Vagina (tissue), 2 donors: ENCODE measurements around the gene SCTR. TPM values are rescaled to one million over a fixed set of nuclear protein-coding genes. Genes with fewer than 3 reads are reported as not detected.

ENCODE experiments used
- DNase-seq, 2 donors: peaks; one replicate each; pipeline ENCODE4 v3.0.0-alpha.2; 2017; ENCODE audit errors: extremely low spot score in 2 of 2
- H3K27ac ChIP-seq: fragments of 200-600 bp; sonication (generic); one replicate; pipeline ENCODE4 v1.5.1; 2019
- H3K27me3 ChIP-seq: fragments of 200-600 bp; sonication (generic); one replicate; pipeline ENCODE4 v1.5.1; 2019
- H3K36me3 ChIP-seq, 2 donors: fragments of 200-600 bp; sonication (generic); one replicate each; pipeline ENCODE4 v1.5.1; 2017 to 2019
- H3K4me1 ChIP-seq: fragments of 200-600 bp; sonication (generic); one replicate; pipeline ENCODE4 v1.5.1; 2019
- H3K4me3 ChIP-seq, 2 donors: fragments of 200-600 bp; sonication (generic); 1 replicate in 1 of 2; 2 replicates in 1 of 2; pipeline ENCODE4 v1.5.1; 2016 to 2019
- H3K9me3 ChIP-seq: fragments of 200-600 bp; sonication (generic); one replicate; pipeline ENCODE4 v1.5.1; 2019
- POLR2A ChIP-seq, 2 donors: fragments of 450-650 bp; IDR thresholded peaks; one replicate each; pipeline ENCODE4 v1.6.1; 2017; ENCODE audit warnings: antibody characterized with exemption in 2 of 2, mild to moderate bottlenecking in 2 of 2, moderate library complexity in 2 of 2
- POLR2AphosphoS5 ChIP-seq, 2 donors: sonication (generic); formaldehyde crosslinking; IDR thresholded peaks; one replicate each; pipeline ENCODE4 v1.9.0; 2017; ENCODE audit warnings: antibody characterized with exemption in 2 of 2, mild to moderate bottlenecking in 2 of 2, low read depth in 1 of 2; ENCODE audit not compliant: insufficient read depth in 1 of 2
- intact Hi-C: fragments of 100-400 bp; cut with DNase I; formaldehyde crosslinking; loops from one replicate; pipeline ENCODE4 v1.15.1; 2023
- total RNA-seq: library from RNA; depleted of rRNA; stranded (reverse); fragments of >200 nt; gene quantifications from one replicate; pipeline ENCODE4 v1.2.3, GENCODE V29; 2016
- TF ChIP-seq, protein P1 (sequence below), 3 experiments: fragments of 450-650 bp in 2 of 3; fragments of 200-600 bp in 1 of 3; sonication (generic) in 1 of 3; IDR thresholded peaks; one replicate each; pipeline ENCODE4 v1.5.1; 2017 to 2019; ENCODE audit warnings: antibody characterized with exemption in 3 of 3, mild to moderate bottlenecking in 2 of 3, moderate library complexity in 2 of 3

SCTR gene
- total RNA-seq, 1 donor from 2014 or later = not detected

- Histone ChIP-seq H3K9me3 (no peaks in the 10 kb centered on the region), H3K27ac (peak overlapping the region; percentile 64), H3K36me3 (no peaks in the 10 kb centered on the region), H3K4me1 (peaks cover 30% of the 10 kb centered on the region), H3K27me3 (no peaks in the 10 kb centered on the region), H3K4me3 (no peak overlapping the region)
- intact Hi-C loops = no loop called here
- TF ChIP-seq POLR2A (IDR thresholded peaks at IDR 0.05) = no peak
- TF ChIP-seq POLR2AphosphoS5 (IDR thresholded peaks at IDR 0.05; ENCODE audit: insufficient read depth in 1 of 2, low read depth in 1 of 2) = no peak
- TF ChIP-seq, protein P1, sequence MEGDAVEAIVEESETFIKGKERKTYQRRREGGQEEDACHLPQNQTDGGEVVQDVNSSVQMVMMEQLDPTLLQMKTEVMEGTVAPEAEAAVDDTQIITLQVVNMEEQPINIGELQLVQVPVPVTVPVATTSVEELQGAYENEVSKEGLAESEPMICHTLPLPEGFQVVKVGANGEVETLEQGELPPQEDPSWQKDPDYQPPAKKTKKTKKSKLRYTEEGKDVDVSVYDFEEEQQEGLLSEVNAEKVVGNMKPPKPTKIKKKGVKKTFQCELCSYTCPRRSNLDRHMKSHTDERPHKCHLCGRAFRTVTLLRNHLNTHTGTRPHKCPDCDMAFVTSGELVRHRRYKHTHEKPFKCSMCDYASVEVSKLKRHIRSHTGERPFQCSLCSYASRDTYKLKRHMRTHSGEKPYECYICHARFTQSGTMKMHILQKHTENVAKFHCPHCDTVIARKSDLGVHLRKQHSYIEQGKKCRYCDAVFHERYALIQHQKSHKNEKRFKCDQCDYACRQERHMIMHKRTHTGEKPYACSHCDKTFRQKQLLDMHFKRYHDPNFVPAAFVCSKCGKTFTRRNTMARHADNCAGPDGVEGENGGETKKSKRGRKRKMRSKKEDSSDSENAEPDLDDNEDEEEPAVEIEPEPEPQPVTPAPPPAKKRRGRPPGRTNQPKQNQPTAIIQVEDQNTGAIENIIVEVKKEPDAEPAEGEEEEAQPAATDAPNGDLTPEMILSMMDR (IDR thresholded peaks at IDR 0.05) = no peak
- DNase-seq = no peak
These were observed 98.5 kb downstream of the SCTR start for GRCh38 chr2:119425620-119426395.

DNA sequence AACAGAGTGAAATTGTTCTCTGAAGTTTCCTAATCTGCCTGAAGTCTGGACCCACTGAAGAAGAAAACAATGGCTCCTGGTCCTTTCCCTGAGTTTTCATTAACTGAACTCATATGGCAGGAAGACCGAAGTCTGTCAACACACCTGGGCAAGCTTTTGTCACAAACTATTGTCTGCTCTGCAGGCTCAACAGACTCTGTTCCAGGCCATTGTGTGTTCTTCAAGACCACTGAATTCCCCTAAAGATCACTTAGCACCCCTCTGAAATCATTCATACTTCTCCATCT, 99.2 kb downstream of the SCTR start:
- intact Hi-C loops = no loop called here
- H3K36me3 ChIP-seq = no peaks in the 10 kb centered on the region
- no peak for DNase-seq
- TF ChIP-seq, protein P1 (IDR thresholded peaks at IDR 0.05) = no peak
- no peak for TF ChIP-seq POLR2AphosphoS5 (IDR thresholded peaks at IDR 0.05; ENCODE audit: insufficient read depth in 1 of 2, low read depth in 1 of 2)
- no peak for TF ChIP-seq POLR2A (IDR thresholded peaks at IDR 0.05)
- H3K27ac ChIP-seq = no peak overlapping the region
- H3K4me3 ChIP-seq = no peak overlapping the region
- H3K9me3 ChIP-seq = no peaks in the 10 kb centered on the region
- no peaks in the 10 kb centered on the region for H3K27me3 ChIP-seq
- peaks cover 30% of the 10 kb centered on the region for H3K4me1 ChIP-seq

DNA sequence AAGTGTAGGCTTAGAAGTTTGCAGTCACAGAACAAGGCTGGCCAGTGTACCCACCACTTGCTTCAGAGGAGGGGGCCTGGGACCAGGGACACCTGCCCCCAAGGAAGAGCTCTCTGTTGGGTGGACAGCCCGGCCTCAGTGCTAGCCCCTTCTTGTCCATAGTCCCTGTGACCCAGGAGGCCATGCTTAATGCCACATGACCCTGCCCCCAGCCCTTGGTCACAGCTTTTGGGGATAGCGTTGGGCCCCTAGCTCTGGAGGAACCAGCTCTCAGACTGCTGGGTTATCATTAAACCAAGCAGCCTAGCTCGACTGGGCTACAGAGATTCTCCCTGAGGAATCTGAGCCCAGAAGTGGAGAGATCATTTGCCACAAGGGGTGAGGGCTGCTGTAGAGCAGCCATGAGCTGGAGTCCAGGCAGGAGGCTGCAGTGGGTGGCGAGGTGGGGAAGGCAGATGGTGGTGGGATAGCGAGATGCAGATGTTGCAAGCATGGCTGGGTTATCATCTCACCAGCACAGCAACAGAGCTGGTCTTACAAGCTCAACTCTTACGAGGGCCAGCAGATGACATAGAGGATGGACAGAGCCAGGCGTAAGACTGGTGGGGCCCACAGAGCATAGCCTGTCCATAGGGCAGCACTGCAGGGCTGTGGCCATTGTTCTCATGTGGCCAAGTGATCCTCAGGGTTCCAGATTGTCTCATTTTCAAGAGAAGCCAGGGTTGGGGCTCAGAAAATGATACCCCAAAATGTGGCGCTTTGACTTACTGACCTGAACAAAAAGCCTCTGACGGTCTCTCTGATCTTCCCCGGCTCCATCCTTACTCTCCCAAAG, 99.8 kb downstream of the SCTR start:
- TF ChIP-seq, protein P1 (IDR thresholded peaks at IDR 0.05) = no peak
- TF ChIP-seq POLR2AphosphoS5 (IDR thresholded peaks at IDR 0.05; ENCODE audit: insufficient read depth in 1 of 2, low read depth in 1 of 2) (no peak), POLR2A (IDR thresholded peaks at IDR 0.05) (no peak)
- Histone ChIP-seq H3K27ac (no peak overlapping the region), H3K4me3 (no peak overlapping the region), H3K4me1 (peaks cover 29% of the 10 kb centered on the region), H3K36me3 (no peaks in the 10 kb centered on the region), H3K27me3 (no peaks in the 10 kb centered on the region), H3K9me3 (no peaks in the 10 kb centered on the region)
- intact Hi-C loops = no loop called here
- DNase-seq = no peak

DNA sequence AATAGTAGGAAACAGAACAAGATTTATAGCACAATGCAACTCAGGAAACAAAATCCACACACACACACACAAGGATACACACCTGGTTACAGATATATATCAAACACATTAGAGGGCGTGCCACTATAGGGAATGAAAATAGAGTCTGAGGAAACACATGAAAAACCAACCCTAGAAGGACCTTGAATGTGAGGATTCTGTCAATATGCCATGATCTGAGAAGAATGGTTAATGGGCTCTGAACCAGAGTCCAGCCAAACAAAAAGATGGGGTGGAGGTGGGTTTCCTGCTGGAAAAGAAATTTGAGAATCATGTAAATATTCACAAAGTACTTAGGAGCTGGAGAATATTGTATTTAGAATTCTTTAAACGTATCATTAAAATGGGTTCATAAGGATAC, 100.5 kb downstream of the SCTR start:
- H3K27ac ChIP-seq = no peak overlapping the region
- no peaks in the 10 kb centered on the region for H3K36me3 ChIP-seq
- H3K4me1 ChIP-seq = peaks cover 22% of the 10 kb centered on the region
- no peak for DNase-seq
- TF ChIP-seq, protein P1 (IDR thresholded peaks at IDR 0.05) = no peak
- TF ChIP-seq POLR2A (IDR thresholded peaks at IDR 0.05) (no peak), POLR2AphosphoS5 (IDR thresholded peaks at IDR 0.05; ENCODE audit: insufficient read depth in 1 of 2, low read depth in 1 of 2) (no peak)
- no peaks in the 10 kb centered on the region for H3K9me3 ChIP-seq
- intact Hi-C loops = no loop called here
- no peak overlapping the region for H3K4me3 ChIP-seq
- no peaks in the 10 kb centered on the region for H3K27me3 ChIP-seq

DNA sequence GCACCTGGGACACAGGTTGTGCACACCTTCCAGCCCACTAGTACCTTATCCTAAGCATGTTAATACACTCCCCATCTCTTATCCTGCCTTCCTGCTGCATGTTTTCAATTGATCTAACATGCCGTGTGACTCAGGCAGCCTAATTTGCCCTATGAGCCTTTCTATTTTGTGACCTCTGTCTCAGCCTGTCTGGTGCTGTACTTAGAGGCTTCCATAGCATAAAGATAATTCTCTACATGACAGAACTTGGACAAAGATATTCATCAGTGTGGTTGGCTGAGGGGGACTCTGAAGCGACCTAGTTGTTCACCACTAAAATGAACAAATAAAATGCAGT, 101.2 kb downstream of the SCTR start:
- TF ChIP-seq, protein P1 (IDR thresholded peaks at IDR 0.05) = no peak
- TF ChIP-seq POLR2AphosphoS5 (IDR thresholded peaks at IDR 0.05; ENCODE audit: insufficient read depth in 1 of 2, low read depth in 1 of 2) (no peak), POLR2A (IDR thresholded peaks at IDR 0.05) (no peak)
- Histone ChIP-seq H3K36me3 (no peaks in the 10 kb centered on the region), H3K27me3 (no peaks in the 10 kb centered on the region), H3K4me3 (no peak overlapping the region), H3K4me1 (peaks cover 21% of the 10 kb centered on the region), H3K27ac (no peak overlapping the region), H3K9me3 (no peaks in the 10 kb centered on the region)
- intact Hi-C loops = no loop called here
- DNase-seq = no peak
